ENCODE data around the gene RETREG1. TPM values are rescaled to one million over a fixed set of nuclear protein-coding genes. Genes with fewer than 3 reads are reported as not detected.

Gene RETREG1
- total and polyA plus RNA-seq, 2 experiments from 2014 or later: 2.3 to 3.6 TPM

DNA sequence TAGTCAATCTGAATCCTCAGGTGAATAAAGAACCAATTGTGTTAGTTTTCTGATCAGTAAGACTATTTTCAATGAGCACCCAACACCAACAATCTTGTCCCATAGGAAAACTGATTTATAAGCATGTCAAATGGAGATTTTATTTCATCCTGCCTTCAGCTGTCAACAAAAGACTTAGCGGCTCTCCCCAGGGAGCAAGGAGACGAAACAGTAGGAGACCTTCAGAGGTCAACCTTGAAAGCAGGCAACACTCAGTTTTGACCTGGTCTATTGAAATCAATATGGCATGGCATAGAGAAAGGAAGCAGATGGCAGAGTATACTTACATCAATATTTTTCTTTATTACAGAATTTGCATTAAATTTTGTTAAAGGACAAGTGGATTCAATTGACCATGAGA lies 185.3 kb downstream of the RETREG1 start:
- H3K4me2 ChIP-seq: peak overlapping the region; percentile 18; the same call in 1 of the 2 replicates
- peaks cover 35% of the 10 kb centered on the region for H3K4me1 Mint-ChIP-seq
- H3K36me3 Mint-ChIP-seq (ENCODE audit: low read depth): no peaks in the 10 kb centered on the region
- peaks cover 3% of the 10 kb centered on the region; the same call in 1 of the 3 replicates for H3K9me3 Mint-ChIP-seq
- H3K4me3 Mint-ChIP-seq: no peak overlapping the region; the same call in 2 of the 3 replicates
- no peak overlapping the region for H3K4me3 ChIP-seq
- H3K36me3 ChIP-seq (ENCODE audit: insufficient read depth): no peaks in the 10 kb centered on the region
- TF ChIP-seq, protein P1, sequence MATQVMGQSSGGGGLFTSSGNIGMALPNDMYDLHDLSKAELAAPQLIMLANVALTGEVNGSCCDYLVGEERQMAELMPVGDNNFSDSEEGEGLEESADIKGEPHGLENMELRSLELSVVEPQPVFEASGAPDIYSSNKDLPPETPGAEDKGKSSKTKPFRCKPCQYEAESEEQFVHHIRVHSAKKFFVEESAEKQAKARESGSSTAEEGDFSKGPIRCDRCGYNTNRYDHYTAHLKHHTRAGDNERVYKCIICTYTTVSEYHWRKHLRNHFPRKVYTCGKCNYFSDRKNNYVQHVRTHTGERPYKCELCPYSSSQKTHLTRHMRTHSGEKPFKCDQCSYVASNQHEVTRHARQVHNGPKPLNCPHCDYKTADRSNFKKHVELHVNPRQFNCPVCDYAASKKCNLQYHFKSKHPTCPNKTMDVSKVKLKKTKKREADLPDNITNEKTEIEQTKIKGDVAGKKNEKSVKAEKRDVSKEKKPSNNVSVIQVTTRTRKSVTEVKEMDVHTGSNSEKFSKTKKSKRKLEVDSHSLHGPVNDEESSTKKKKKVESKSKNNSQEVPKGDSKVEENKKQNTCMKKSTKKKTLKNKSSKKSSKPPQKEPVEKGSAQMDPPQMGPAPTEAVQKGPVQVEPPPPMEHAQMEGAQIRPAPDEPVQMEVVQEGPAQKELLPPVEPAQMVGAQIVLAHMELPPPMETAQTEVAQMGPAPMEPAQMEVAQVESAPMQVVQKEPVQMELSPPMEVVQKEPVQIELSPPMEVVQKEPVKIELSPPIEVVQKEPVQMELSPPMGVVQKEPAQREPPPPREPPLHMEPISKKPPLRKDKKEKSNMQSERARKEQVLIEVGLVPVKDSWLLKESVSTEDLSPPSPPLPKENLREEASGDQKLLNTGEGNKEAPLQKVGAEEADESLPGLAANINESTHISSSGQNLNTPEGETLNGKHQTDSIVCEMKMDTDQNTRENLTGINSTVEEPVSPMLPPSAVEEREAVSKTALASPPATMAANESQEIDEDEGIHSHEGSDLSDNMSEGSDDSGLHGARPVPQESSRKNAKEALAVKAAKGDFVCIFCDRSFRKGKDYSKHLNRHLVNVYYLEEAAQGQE (IDR thresholded peaks at IDR 0.05; ENCODE audit: unreplicated experiment): no peak
- TF ChIP-seq, protein P2, sequence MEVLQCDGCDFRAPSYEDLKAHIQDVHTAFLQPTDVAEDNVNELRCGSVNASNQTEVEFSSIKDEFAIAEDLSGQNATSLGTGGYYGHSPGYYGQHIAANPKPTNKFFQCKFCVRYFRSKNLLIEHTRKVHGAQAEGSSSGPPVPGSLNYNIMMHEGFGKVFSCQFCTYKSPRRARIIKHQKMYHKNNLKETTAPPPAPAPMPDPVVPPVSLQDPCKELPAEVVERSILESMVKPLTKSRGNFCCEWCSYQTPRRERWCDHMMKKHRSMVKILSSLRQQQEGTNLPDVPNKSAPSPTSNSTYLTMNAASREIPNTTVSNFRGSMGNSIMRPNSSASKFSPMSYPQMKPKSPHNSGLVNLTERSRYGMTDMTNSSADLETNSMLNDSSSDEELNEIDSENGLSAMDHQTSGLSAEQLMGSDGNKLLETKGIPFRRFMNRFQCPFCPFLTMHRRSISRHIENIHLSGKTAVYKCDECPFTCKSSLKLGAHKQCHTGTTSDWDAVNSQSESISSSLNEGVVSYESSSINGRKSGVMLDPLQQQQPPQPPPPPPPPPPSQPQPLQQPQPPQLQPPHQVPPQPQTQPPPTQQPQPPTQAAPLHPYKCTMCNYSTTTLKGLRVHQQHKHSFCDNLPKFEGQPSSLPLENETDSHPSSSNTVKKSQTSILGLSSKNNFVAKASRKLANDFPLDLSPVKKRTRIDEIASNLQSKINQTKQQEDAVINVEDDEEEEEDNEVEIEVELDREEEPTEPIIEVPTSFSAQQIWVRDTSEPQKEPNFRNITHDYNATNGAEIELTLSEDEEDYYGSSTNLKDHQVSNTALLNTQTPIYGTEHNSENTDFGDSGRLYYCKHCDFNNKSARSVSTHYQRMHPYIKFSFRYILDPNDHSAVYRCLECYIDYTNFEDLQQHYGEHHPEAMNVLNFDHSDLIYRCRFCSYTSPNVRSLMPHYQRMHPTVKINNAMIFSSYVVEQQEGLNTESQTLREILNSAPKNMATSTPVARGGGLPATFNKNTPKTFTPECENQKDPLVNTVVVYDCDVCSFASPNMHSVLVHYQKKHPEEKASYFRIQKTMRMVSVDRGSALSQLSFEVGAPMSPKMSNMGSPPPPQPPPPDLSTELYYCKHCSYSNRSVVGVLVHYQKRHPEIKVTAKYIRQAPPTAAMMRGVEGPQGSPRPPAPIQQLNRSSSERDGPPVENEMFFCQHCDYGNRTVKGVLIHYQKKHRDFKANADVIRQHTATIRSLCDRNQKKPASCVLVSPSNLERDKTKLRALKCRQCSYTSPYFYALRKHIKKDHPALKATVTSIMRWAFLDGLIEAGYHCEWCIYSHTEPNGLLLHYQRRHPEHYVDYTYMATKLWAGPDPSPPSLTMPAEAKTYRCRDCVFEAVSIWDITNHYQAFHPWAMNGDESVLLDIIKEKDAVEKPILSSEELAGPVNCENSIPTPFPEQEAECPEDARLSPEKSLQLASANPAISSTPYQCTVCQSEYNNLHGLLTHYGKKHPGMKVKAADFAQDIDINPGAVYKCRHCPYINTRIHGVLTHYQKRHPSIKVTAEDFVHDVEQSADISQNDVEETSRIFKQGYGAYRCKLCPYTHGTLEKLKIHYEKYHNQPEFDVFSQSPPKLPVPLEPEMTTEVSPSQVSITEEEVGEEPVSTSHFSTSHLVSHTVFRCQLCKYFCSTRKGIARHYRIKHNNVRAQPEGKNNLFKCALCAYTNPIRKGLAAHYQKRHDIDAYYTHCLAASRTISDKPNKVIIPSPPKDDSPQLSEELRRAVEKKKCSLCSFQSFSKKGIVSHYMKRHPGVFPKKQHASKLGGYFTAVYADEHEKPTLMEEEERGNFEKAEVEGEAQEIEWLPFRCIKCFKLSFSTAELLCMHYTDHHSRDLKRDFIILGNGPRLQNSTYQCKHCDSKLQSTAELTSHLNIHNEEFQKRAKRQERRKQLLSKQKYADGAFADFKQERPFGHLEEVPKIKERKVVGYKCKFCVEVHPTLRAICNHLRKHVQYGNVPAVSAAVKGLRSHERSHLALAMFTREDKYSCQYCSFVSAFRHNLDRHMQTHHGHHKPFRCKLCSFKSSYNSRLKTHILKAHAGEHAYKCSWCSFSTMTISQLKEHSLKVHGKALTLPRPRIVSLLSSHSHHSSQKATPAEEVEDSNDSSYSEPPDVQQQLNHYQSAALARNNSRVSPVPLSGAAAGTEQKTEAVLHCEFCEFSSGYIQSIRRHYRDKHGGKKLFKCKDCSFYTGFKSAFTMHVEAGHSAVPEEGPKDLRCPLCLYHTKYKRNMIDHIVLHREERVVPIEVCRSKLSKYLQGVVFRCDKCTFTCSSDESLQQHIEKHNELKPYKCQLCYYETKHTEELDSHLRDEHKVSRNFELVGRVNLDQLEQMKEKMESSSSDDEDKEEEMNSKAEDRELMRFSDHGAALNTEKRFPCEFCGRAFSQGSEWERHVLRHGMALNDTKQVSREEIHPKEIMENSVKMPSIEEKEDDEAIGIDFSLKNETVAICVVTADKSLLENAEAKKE (CRISPR knock-in tag; IDR thresholded peaks at IDR 0.05): no peak
- no peak for TF ChIP-seq EZH2 (IDR thresholded peaks at IDR 0.05; ENCODE audit: low read depth, unreplicated experiment)
- TF ChIP-seq, protein P3, sequence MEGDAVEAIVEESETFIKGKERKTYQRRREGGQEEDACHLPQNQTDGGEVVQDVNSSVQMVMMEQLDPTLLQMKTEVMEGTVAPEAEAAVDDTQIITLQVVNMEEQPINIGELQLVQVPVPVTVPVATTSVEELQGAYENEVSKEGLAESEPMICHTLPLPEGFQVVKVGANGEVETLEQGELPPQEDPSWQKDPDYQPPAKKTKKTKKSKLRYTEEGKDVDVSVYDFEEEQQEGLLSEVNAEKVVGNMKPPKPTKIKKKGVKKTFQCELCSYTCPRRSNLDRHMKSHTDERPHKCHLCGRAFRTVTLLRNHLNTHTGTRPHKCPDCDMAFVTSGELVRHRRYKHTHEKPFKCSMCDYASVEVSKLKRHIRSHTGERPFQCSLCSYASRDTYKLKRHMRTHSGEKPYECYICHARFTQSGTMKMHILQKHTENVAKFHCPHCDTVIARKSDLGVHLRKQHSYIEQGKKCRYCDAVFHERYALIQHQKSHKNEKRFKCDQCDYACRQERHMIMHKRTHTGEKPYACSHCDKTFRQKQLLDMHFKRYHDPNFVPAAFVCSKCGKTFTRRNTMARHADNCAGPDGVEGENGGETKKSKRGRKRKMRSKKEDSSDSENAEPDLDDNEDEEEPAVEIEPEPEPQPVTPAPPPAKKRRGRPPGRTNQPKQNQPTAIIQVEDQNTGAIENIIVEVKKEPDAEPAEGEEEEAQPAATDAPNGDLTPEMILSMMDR (conservative IDR thresholded peaks at IDR 0.05; ENCODE audit: low read depth in 2 of 2): no peak
- no peak for TF ChIP-seq CREB1 (CRISPR knock-in tag; IDR thresholded peaks at IDR 0.05; ENCODE audit: low read depth)
- TF ChIP-seq ZNF114 (CRISPR knock-in tag; IDR thresholded peaks at IDR 0.05): no peak
- TF ChIP-seq NANOG (IDR thresholded peaks at IDR 0.05; ENCODE audit: borderline replicate concordance): no peak
- no peak for TF ChIP-seq STAT1 (IDR thresholded peaks at IDR 0.05; ENCODE audit: unreplicated experiment)
- TF ChIP-seq ZNF331 (CRISPR knock-in tag; IDR thresholded peaks at IDR 0.05; ENCODE audit: low read depth): no peak
- no peak for TF ChIP-seq POLR2AphosphoS5 (IDR thresholded peaks at IDR 0.05; ENCODE audit: low read depth)
- no peaks in the 10 kb centered on the region for H3K27me3 ChIP-seq (ENCODE audit: insufficient read depth)
- DNase-seq (ENCODE audit: low spot score): peak; percentile 17
- no peaks in the 10 kb centered on the region for H3K79me2 ChIP-seq (replicated peaks; ENCODE audit: insufficient read depth)
- peak; percentile 64 for ATAC-seq
- H2AFZ ChIP-seq: no peak overlapping the region
- peaks cover 6% of the 10 kb centered on the region; the same call in 1 of the 2 replicates for H3K9me2 ChIP-seq (ENCODE audit: insufficient read depth)
- peaks cover 35% of the 10 kb centered on the region for H3K4me1 ChIP-seq (ENCODE audit: insufficient read depth)
- no peak overlapping the region for H3K27ac ChIP-seq (ENCODE audit: low read depth)
- peaks cover 10% of the 10 kb centered on the region for H3K27me3 Mint-ChIP-seq (ENCODE audit: insufficient read depth, low read depth, poor library complexity)
- no peaks in the 10 kb centered on the region for H3F3A ChIP-seq (replicated peaks; ENCODE audit: low read depth)
- H3K27ac Mint-ChIP-seq: no peak overlapping the region
- H4K20me1 ChIP-seq (replicated peaks; ENCODE audit: insufficient read depth): no peaks in the 10 kb centered on the region

Measured in GM23338 (cell line).